ENCODE results near the gene FGF14.

FGF14 gene

DNA sequence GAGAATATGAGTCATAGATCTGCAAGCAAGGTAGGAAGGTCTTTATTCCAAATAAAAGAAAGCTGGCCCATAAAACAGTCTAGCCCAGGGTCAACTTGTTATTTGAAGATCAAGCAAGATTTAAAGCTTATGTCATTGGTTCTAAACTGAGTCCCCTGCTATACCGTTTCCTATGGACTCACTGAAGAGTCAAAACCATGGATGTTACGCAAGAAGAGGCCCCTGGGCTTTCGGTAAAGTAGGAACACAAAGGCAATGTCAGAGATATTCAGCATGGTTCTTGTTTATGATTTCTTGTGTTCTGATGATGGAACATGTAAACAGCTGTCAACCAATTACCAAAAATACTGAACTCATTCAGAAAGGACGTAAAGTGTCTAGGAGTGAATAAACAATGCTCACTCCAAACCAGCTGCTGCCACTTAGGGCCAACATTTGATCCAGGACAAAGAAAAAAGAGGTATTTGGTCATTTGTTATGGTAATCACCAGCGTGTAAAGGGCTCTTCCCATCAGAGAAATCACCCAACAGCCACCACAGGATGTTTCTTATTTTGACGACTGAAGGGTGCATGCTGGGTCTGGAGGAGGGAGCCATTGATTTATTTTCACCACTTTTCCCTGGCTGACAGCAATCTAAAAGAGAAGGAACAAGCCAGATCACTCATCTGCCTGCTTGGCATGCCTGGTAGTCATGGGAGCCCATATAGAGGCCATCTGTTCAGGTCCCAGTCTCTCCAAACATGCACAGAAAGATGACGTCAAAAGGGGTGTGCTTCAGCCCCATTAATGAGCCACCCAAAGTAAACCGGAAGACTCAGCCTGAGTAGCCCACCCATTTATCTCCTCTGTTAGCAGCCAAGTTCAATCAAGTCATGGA, 68.3 kb downstream of the FGF14 start:
- no peak overlapping the region for H3K4me3 Mint-ChIP-seq
- no peak for ATAC-seq
- no peaks in the 10 kb centered on the region for H3K36me3 Mint-ChIP-seq
- no peaks in the 10 kb centered on the region for H3K9me3 Mint-ChIP-seq
- H3K27ac Mint-ChIP-seq: no peak overlapping the region
- H3K4me1 Mint-ChIP-seq: no peaks in the 10 kb centered on the region
- no peaks in the 10 kb centered on the region for H3K27me3 Mint-ChIP-seq

DNA sequence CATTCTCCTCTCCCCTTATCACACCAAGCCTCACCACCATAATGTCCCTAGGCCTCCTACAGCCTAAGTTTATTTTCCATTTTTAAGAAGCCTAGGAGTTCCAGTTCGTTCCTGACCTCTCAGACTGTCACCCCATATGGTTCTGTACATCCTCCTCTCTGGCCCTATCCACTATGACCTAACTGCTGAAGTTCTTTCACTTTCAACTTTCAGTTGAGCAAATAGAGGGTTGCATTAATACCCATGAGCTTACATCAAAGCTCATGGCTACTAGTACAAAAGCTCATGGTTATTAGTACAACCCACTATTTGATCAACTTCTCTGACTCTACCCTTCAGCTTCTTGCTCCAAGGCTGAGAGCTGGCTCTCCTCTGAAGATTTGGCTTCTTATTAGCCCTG, 72.9 kb downstream of the FGF14 start:
- H3K4me1 Mint-ChIP-seq: no peaks in the 10 kb centered on the region

DNA sequence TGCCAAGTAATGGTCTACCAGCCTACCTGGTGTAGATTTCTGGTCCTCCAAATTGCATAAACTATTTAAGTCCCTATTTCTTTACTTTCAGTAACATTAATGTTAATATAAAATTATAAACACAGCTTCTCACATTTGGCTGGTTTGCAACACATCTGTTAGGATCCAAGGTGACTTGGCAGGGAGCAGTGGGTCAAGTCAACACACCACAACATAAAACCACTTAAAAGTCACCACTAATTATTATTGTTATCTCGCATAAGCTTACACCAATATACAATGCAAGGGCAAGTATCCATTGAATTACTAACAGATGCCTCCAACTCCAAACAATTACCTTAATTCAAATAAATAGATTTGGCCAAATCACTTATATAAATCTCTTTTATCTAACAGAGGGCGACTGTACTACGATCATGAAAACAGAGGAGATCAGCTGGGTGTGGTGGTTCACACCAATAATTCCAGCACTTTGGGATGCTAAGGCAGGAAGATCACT, 74.7 kb downstream of the FGF14 start:
- H3K36me3 Mint-ChIP-seq: no peaks in the 10 kb centered on the region
- no peak for ATAC-seq
- no peak overlapping the region for H3K27ac Mint-ChIP-seq
- no peaks in the 10 kb centered on the region for H3K27me3 Mint-ChIP-seq
- H3K9me3 Mint-ChIP-seq: no peaks in the 10 kb centered on the region
- no peaks in the 10 kb centered on the region for H3K4me1 Mint-ChIP-seq
- no peak overlapping the region for H3K4me3 Mint-ChIP-seq

More for the DNA sequence above, 72.9 kb downstream of the FGF14 start:
- Mint-ChIP-seq H3K9me3 (no peaks in the 10 kb centered on the region), H3K27me3 (no peaks in the 10 kb centered on the region), H3K4me3 (no peak overlapping the region), H3K27ac (no peak overlapping the region), H3K36me3 (no peaks in the 10 kb centered on the region)
- ATAC-seq: peak; percentile 8

DNA sequence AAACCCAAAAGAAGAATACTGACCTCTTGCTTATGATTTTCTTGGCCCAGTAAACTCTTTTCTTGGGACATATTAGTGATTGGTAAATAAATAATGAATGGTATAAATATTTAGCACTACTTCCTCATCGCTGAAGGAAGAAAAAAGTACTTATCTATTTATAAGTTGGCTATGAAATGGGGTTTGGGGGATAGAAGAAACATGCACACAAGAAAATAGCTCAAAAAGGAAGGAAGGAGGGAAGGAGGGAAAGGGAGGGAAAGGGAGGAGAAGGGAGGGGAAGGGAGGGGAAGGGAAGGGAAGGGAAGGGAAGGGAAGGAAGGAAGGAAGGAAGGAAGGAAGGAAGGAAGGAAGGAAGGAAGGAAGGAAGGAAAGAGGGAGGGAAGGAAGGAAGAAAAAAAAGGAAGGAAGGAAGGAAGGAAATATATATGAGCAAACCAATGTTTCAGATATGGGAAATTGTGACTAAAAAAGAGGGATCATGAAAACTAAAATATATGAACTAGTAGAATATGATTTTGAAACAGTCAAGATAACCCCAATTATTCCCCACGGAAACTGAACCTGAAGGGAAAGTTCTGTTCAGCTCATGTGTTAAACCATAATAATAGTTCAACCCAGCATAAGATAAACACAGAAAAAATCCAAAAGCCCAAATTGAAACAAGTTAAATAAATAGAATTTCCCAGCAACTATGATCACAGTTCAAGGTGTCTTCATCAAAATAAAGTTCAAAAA, 75.3 kb downstream of the FGF14 start:
- H3K4me3 Mint-ChIP-seq: no peak overlapping the region
- H3K27me3 Mint-ChIP-seq: no peaks in the 10 kb centered on the region
- H3K4me1 Mint-ChIP-seq: no peaks in the 10 kb centered on the region
- no peaks in the 10 kb centered on the region for H3K36me3 Mint-ChIP-seq
- H3K27ac Mint-ChIP-seq: no peak overlapping the region
- no peaks in the 10 kb centered on the region for H3K9me3 Mint-ChIP-seq
- ATAC-seq: no peak

DNA sequence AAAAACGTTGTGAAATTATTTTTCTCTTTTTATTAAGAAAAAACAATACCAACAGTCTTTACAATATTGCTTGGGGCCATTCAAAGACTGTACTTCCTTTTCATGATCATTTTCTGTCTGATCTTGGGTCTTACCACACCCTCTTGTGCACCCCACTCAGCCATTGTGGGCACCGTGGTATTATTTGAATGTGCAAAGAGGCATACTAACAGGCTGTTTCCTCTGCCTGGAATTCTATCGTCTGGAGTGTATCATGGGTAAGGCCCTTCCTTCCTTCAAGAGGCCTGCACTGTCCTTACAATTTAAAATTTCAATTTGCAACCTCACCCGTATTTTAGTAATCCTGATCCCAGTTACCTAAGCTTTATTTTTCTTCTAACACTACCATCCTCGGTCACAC, 76.5 kb downstream of the FGF14 start:
- H3K4me1 Mint-ChIP-seq: no peaks in the 10 kb centered on the region
- ATAC-seq: no peak
- no peak overlapping the region for H3K27ac Mint-ChIP-seq
- no peaks in the 10 kb centered on the region for H3K9me3 Mint-ChIP-seq
- no peaks in the 10 kb centered on the region for H3K36me3 Mint-ChIP-seq
- H3K4me3 Mint-ChIP-seq: no peak overlapping the region
- H3K27me3 Mint-ChIP-seq: no peaks in the 10 kb centered on the region

DNA sequence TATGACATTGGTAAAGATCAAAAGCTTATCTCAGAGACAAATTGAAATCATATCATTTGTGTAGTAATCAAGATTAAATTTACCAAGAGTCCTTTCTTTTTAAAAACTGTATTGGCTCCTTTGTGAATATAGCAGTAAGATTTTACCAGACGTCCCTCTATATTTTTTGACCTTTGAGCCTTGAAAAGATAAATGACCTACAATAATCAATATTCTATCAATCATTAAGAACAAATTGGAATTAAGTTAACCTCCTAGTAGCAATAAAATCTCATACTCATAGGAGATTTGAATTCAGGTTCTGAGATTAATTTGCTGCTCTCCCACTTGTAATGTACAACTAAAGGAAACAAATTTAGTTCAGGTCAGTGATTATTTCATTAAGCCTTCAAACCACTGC, 78.3 kb downstream of the FGF14 start:
- H3K9me3 Mint-ChIP-seq: no peaks in the 10 kb centered on the region
- H3K27me3 Mint-ChIP-seq: no peaks in the 10 kb centered on the region
- no peaks in the 10 kb centered on the region for H3K36me3 Mint-ChIP-seq
- H3K4me3 Mint-ChIP-seq: no peak overlapping the region
- no peak for ATAC-seq
- no peaks in the 10 kb centered on the region for H3K4me1 Mint-ChIP-seq
- H3K27ac Mint-ChIP-seq: no peak overlapping the region

DNA sequence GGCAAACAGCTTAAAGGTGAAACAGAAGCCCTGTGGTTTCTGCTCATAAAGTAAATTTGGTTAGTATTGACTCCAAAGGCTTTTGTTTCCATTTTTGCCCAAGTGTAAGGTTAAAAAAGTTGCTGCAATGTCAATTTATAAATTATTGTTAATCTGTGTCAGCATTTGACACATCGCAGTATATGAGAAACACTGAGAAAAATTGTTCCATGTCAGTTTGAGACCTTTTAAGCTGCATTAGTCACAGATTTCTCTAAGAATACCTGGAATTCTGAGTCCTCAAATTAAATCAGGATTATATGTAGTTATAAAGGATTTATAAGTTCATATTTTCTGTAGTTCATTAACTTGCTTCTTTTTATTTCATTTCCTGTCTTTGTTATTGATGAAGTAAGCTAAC, 78.8 kb downstream of the FGF14 start:
- Mint-ChIP-seq H3K27ac (no peak overlapping the region), H3K36me3 (no peaks in the 10 kb centered on the region), H3K9me3 (no peaks in the 10 kb centered on the region), H3K4me3 (no peak overlapping the region), H3K27me3 (no peaks in the 10 kb centered on the region), H3K4me1 (no peaks in the 10 kb centered on the region)
- no peak for ATAC-seq

DNA sequence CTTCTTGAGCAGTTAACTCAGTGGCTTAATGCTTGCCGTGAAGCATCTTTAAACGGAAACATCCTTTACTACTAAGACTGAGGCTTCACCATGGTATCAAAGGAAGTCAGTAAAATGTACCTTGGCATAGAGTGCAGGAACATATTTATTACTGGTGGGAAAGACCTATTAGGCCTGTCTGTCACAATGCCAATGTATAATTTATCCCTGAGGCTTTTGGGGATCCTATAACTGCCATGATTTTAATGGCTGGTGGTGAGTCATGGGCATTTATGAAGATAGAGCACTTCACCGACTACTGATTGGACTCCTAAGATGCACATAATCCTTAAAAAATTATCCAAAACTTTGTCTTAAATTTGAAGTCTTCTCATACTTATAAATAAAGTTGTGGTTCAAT, 79.6 kb downstream of the FGF14 start:
- H3K9me3 Mint-ChIP-seq: no peaks in the 10 kb centered on the region
- H3K27ac Mint-ChIP-seq: no peak overlapping the region
- H3K27me3 Mint-ChIP-seq: no peaks in the 10 kb centered on the region
- H3K4me3 Mint-ChIP-seq: no peak overlapping the region
- H3K36me3 Mint-ChIP-seq: no peaks in the 10 kb centered on the region
- ATAC-seq: no peak
- H3K4me1 Mint-ChIP-seq: no peaks in the 10 kb centered on the region

DNA sequence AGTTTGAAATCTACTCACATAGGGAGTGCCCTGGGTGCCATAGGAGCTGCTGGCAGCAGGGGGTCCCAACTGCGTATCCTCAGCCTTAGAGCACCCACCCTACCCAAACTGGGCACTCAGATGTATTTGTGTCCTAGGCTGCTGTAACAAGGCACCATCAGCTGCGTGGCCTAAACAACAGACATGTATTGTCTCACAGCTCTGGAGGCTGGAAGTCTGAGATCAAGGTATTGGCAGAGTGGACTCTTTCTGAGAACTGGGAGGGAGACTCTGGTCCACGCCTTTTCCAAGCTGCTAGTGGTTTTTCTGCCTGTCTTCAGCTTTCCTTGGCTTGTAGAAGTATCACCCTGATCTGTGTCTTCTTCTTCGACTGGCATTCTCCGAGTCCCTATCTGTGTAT, 83.6 kb downstream of the FGF14 start:
- Mint-ChIP-seq H3K9me3 (no peaks in the 10 kb centered on the region), H3K4me1 (no peaks in the 10 kb centered on the region), H3K36me3 (no peaks in the 10 kb centered on the region), H3K4me3 (no peak overlapping the region), H3K27me3 (no peaks in the 10 kb centered on the region), H3K27ac (no peak overlapping the region)
- no peak for ATAC-seq

DNA sequence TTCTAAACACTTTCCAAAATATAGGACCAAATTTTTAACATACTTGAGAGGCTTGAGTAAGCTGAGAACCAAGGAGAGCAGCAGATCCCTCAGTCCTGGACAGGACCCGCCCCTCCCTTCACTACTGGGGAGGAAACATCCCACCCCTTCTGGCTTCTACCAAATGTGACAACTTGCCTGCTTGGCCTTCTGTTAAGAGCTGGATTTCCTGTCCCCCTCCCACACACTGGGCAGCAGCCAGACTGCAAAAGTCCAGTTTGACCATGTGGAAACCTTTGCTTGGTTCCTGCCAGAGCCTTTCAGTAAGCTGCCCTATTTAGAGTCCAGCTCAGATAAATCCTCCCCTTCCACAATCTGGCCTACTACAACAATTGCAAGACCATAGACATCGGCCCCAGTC, 84.3 kb downstream of the FGF14 start:
- Mint-ChIP-seq H3K4me1 (no peaks in the 10 kb centered on the region), H3K27me3 (no peaks in the 10 kb centered on the region), H3K4me3 (no peak overlapping the region), H3K27ac (no peak overlapping the region), H3K36me3 (no peaks in the 10 kb centered on the region), H3K9me3 (no peaks in the 10 kb centered on the region)
- no peak for ATAC-seq

DNA sequence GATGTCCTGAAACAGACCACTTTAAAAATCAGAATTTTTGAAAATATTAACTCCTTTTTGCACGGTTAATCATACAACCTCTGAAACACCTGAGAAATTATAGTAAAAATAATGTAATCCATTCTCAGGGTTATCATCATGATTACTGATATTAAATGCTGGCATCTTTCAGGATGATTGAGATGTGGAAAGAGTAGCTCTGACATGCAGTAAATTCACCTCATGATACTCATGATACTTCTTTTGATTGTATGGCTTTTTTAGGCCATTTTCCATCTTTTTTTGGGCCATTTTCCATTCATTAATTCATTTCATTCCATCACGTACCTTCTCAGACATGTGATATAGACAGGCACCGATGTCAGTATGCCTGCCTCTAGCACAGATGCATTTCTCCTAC, 85.1 kb downstream of the FGF14 start:
- ATAC-seq: no peak
- Mint-ChIP-seq H3K4me1 (no peaks in the 10 kb centered on the region), H3K27me3 (no peaks in the 10 kb centered on the region), H3K36me3 (no peaks in the 10 kb centered on the region), H3K4me3 (no peak overlapping the region), H3K27ac (no peak overlapping the region), H3K9me3 (no peaks in the 10 kb centered on the region)

DNA sequence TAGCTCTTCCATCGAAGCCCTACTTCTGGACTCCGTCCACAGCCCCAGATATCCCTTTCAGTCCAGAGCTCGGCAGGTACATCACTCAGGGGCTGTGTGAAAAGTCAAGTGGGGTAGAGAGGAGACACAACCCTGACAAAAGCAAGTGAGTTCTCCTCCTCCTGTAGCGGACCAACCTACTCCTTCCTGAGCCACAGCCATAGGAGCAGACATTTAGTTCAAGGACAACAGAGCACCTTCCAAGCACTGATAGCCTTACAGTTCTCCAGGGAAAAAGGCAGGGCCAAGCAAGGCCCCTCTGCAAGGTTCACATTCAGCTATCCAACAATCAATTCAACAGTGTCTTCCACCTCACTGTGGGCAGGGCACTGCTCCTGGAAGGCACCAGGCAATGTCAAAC, 89.0 kb downstream of the FGF14 start:
- H3K36me3 Mint-ChIP-seq: no peaks in the 10 kb centered on the region
- ATAC-seq: no peak
- H3K4me3 Mint-ChIP-seq: no peak overlapping the region
- H3K9me3 Mint-ChIP-seq: no peaks in the 10 kb centered on the region
- no peak overlapping the region for H3K27ac Mint-ChIP-seq
- H3K27me3 Mint-ChIP-seq: no peaks in the 10 kb centered on the region
- H3K4me1 Mint-ChIP-seq: no peaks in the 10 kb centered on the region

DNA sequence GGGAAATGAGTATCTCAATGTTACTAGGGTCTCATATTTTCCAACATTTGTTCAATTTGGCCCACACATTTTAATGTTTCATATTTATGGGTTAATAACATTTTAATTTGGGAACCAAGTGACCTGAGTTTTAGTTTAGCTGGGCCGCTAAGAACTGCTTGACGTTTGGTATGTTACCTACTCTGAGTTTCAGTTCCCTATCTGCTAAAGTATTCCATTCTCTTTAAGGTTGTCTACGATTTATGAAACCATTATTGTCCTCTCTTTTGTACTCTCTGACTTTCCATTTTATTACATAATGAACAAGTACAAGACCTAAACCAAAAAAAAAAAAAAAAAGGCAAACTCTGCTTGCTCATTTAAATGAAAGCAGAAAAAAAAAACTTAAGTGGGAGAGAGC, 89.9 kb downstream of the FGF14 start:
- Mint-ChIP-seq H3K4me3 (no peak overlapping the region), H3K4me1 (no peaks in the 10 kb centered on the region), H3K9me3 (no peaks in the 10 kb centered on the region), H3K27me3 (no peaks in the 10 kb centered on the region), H3K36me3 (no peaks in the 10 kb centered on the region), H3K27ac (no peak overlapping the region)
- peak; percentile 50 for ATAC-seq

DNA sequence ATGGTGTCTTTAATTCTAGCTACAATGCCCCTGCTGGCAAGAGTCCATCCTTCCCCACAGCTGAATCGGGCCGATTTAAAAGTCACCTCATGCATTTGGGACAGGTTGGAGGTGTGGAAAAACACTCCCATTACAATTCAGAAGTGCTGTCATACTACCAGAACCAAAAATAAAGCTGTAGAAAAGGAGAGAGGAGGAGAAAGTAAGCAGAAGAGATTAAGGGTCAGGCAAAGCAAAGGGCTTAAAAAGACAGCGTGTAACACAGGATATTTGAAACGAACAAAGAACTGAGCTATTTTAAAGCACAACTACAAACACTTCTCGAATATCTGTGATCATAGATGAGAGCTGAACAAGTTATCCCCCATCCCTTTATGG, 90.4 kb downstream of the FGF14 start:
- no peak overlapping the region for H3K27ac Mint-ChIP-seq
- no peak overlapping the region for H3K4me3 Mint-ChIP-seq
- no peaks in the 10 kb centered on the region for H3K27me3 Mint-ChIP-seq
- ATAC-seq: no peak
- H3K36me3 Mint-ChIP-seq: no peaks in the 10 kb centered on the region
- H3K9me3 Mint-ChIP-seq: no peaks in the 10 kb centered on the region
- H3K4me1 Mint-ChIP-seq: no peaks in the 10 kb centered on the region

DNA sequence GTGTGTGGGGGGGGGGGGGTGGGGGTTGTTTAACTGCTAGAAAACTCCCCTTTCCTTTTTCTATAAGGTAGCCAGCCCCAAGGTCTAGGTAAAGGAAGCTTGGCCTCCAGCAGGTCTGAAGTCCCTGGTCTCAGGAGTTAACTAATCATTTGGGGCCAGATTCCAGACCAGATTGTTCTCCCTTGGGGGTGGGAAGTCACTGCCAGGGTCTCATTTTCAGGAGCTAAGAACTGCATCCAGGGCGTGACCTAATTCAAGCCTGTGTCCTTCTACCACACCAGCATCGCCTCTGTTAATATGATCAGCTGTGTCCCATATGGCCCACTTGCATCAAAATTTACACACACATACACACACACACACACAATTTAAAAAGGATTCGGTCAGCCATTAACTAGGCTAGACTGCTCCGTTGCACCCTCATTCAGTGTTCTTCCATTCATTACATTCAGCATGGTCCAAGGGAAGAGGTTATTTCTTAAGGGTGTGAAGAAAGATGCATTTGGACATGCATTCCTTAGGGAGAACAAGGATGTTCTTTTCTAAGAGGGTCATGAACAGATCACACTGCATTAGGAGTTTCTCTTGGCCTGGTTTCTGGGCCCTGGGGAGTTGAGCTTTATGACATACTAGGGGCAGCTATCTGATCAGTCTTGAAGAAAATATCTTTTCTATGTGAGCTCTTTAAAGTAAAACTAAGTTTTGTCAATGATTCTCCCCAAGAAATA, 91.0 kb downstream of the FGF14 start:
- Mint-ChIP-seq H3K9me3 (peaks cover 2% of the 10 kb centered on the region), H3K27me3 (no peaks in the 10 kb centered on the region), H3K4me1 (no peaks in the 10 kb centered on the region), H3K4me3 (no peak overlapping the region), H3K27ac (no peak overlapping the region), H3K36me3 (no peaks in the 10 kb centered on the region)
- no peak for ATAC-seq

All from stimulated activated memory B cell treated with anti-CD40 and anti-IgM and Interleukin-4, amounts not matched to agents 10 μg/mL and 1 μg/mL and 100 μg/mL, for 72 hours (primary cell).